IPS-11a (cell line): ENCODE measurements around the gene APOA5.
"Not testable (repeated sequence)": the region's sequence is repeated elsewhere in the genome, so short reads cannot be mapped to it uniquely, and the experiment has no call there.

Source experiments
- H3K4me3 ChIP-seq: one replicate; pipeline ENCODE4 v1.5.1; 2013; ENCODE audit warnings: low read depth, low read length, control low read depth

Gene APOA5, protein sequence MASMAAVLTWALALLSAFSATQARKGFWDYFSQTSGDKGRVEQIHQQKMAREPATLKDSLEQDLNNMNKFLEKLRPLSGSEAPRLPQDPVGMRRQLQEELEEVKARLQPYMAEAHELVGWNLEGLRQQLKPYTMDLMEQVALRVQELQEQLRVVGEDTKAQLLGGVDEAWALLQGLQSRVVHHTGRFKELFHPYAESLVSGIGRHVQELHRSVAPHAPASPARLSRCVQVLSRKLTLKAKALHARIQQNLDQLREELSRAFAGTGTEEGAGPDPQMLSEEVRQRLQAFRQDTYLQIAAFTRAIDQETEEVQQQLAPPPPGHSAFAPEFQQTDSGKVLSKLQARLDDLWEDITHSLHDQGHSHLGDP

DNA sequence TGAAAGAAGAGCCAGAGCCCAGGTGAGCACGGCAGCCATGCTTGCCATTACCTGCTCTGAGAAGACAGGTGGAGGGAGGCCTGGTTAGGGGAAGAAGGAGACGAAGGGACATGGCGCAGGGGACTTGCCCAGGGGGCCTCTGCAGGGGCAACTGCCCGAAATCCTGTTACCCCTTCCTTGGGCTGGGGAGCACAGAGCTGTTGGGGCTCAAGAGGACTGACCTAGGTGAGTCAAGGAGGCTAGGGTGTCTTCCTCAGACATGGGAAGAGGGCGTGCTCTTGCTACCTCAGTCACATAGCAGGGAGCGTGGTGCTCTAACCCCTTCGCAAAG is at the start of gene APOA5:
APOA5 (minus strand) TSS at position 67 of the 331 bp plus-strand sequence; CDS start at position 48, 19 bp downstream.
- H3K4me3 ChIP-seq = no peak within 1 kb of the TSS

DNA sequence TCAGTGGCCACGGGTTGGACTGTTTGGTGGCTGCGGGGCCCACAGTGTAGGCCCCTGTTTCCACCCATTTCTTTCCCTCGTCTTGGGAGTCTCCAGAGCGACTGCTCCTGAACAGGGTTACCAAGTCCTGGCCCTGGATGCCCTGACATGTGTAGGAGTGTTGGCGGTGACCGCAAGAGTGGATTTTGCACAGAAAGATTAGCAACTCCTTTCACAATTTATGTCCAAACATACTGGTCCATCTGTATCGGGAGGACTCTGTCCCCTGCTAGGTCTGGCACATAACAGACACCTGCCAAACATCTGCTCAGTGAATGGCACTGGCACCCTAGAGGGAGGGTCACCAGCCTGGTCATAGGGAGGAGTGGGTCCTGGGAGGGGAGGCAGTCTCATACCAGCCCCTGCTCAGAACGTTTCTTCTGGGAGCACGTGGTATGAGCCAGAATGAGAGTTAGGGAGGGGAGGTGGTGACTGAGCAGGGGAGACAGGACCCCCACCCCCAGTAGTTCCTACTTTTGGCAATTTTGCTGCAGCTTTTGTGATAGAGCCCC is 49.1 kb upstream of the APOA5 start:
- no peak overlapping the region for H3K4me3 ChIP-seq

DNA sequence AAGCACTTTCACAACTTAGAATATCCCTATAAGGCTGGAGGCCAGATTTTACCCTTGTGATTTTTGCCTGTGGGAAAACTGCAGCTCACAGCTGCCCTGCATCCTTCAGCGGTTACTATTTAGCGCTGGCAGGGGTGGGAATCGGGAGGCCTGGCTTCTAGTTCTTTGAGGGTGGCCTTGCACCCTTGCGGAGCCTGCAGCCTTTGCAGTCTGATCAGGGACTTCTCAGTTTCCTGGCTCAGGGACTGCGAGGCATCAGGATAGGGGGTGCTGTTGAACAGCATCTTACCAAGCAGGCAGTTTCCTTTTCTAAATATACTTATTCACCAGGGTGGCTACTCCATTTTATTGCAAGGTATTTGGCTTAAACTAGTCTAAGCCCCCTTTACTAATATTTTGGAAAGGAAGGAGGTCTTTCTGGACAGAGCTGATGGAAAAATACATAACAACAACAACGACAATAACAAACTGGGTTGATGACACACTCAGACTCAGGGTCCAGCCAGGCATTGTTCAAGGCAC is 48.6 kb upstream of the APOA5 start:
- H3K4me3 ChIP-seq = no peak overlapping the region

DNA sequence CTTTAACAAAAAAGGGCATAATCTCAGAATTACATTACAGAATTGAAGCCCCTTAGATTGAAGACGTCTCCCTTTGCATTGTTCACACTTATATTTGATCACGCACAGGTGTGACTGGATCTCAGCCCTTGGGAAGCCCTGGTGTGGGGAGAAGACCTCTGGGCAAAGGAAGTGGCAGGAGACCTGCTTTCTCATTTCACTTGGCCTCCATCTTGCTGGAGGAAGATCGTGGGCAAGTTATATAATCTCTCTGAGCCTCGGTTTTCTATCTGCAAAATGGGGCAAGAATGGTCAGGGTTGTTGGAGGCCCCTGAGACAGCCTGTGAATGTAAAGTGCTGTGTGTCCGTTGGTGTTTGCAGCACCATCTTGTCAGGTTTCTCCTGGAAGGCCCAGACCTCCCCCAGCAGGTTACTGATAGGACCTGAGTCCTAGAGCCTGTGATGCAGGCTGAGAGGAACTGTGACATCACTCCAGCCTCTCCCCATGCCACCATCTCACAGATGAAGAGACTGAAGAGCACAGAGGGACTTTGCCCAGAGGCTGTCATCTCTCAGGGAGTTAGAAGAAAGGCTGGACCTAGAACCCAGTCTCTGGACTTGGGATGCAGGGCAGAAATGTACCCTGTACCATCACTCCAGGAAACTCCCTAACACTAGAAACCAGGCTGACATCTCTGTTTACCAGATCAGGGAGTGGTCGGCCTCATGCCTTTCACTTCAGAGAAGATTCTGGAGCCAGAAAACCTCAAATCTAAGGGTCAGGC is 46.8 kb upstream of the APOA5 start:
- H3K4me3 ChIP-seq = no peak overlapping the region

DNA sequence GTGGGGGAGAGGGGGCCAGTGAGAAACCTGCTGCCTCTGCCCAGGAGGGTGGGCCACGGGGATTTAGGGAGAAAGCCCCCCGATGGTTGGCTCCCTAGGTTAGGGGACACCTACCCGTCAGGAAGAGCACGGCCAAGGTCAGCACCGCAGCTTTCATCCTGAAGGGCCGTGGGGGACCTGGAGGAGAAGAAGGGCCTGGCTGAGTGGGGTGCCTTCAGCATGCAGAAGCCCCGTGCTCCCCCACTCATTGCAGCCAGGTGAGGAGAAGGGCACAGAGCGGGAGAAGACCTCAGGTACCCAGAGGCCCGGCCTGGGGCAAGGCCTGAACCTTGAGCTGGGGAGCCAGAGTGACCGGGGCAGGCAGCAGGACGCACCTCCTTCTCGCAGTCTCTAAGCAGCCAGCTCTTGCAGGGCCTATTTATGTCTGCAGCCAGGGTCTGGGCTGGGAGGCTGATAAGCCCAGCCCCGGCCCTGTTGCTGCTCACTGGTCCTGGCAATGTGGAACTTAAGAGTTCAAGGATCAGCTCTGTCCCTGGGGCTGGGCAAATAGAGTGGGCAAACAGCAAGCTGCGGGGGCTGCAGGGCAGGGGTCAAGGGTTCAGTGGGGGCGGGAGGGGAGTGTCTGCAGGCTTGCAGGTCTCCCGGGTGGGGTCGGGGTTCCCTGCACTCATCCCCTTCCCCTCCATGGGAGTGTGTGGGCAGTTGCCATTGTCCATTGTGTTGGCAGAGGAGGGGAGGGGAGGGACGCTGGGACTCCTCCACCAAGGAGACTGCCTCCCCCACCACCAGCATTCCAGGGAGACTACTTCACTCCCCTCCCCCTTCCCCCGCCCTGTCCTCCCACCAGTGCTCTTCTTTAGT is 45.8 kb upstream of the APOA5 start, which contains the start of gene APOA1:
APOA1 (minus strand) TSS at position 392 of the 861 bp plus-strand sequence; CDS start at position 157, 235 bp downstream.
- H3K4me3 ChIP-seq = no peak within 1 kb of the TSS

DNA sequence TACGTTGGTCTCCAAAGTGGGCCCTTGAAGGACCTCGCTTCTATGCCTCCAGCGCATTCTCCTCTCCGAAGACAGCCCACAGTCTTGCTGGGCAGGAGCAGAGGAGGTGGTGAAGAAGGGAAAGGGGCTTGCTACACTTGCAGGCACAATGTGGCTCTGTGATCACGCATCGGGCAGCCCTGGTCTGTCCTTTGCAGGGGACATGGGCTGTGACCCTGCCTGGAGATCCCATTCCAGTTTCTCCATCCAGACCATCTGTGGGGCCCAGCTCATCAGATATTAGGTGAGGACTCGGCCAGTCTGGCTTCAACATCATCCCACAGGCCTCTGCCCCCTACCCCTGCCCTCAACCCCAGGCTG is 44.9 kb upstream of the APOA5 start:
- H3K4me3 ChIP-seq = no peak overlapping the region

DNA sequence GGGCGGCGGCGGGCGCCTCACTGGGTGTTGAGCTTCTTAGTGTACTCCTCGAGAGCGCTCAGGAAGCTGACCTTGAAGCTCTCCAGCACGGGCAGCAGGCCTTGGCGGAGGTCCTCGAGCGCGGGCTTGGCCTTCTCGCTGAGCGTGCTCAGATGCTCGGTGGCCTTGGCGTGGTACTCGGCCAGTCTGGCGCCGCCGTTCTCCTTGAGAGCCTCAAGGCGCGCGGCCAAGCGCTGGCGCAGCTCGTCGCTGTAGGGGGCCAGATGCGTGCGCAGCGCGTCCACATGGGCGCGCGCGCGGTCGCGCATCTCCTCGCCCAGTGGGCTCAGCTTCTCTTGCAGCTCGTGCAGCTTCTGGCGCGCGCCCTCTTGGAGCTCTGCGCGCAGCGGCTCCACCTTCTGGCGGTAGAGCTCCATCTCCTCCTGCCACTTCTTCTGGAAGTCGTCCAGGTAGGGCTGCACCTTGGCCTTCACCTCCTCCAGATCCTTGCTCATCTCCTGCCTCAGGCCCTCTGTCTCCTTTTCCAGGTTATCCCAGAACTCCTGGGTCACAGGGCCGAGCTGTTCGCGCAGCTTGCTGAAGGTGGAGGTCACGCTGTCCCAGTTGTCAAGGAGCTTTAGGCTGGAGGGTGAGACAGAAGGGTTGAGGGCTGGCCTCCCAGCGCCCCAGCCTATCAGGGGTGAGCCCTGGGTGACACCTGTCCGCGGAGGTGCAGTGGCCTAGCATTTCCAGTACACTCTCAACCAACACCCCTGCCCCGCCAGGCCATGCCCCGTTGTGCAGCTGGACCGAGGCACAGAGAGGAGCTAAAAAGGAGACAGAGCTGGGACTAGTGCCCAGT is 44.3 kb upstream of the APOA5 start:
- H3K4me3 ChIP-seq = peak overlapping the region; percentile 43

DNA sequence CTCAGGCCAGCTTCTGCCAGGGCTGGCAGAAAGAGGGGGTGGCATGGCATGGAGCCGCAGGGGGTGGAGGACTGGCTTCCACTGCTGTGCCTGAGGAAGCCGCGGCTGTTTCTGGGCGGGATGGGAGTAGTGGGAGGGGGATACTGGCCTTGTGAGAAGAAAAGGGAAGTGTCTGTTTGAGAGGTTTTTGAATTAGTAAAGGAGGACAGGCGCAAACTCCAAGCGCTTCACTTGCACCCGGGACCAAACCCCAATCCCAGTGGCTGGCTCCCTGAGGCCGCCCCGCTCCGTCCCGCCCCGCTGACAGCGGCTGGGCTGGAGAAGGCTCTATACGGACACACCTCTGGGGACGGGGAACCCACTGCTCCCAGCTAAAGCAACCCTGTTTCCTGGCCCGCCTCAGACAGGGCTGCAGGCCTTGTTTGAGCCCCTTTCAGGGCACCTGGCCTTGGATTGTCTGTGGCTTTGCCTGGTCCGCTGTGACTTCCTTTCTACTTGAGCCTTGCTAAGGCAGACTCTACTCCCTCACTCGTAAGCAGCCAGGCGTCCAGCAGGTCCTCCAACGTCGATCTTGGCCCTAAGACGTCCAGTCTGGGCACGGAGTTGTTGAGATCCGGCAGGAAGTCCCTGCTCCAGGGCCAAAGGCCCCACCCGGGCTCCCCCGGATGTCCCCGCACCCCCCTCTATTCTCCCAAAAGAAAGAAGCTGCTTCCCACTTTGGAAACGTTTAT is 43.5 kb upstream of the APOA5 start:
- peak overlapping the region; percentile 43 for H3K4me3 ChIP-seq

DNA sequence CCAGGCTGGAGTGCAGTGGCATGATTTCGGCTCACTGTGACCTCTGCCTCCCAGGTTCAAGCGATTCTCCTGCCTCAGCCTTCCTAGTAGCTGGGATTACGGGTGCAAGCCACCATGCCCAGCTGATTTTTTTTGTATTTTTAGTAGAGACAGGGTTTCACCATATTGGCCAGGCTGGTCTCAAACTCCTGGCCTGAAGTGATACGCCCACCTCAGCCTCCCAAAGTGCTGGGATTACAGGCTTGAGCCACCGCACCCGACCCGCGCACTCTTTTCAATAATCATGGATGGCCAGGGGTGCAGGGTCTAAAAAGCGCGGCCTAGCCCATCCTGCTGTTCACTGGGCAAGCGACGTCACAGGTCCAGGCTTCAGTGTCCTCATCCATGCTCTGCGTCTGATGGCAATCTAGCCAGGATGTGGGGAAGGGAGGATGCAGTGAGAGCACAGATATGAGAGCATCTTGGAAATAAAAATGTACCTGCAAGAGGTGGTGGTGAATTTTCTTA is 42.9 kb upstream of the APOA5 start:
- H3K4me3 ChIP-seq = not testable (repeated sequence)

DNA sequence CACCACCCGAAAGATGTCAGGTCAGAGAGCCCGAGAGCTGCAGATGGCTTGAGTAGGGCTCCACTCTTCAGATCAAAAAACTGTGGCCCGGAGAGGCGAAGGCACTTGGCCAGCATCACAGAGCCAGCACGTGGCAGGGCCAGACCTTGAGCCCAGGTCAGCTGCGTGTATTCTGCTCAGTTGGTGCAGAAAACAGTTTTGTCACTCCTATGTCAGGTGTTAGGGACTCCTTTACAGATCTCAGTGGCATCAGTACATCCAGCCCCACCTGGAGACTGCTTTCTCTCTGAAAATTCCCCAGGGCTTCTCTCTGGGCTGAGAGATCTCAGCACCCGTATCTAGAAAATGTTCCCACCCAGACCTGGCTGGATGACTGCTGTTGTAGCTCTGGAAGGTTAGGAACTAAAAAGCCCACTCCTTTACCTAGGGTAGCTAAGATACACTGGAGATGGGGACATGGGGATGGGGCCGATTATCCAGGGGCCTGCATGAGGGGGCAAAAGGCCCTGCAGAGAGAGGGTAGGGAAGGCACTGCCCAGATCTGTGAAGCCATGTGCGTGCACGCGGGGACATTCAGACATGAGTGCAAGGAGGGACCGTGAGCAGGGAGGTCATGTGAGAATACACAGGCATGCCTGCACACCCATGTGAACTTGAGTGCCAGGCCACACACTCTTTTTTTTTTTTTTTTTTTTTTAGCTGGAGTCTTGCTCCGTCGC is 42.3 kb upstream of the APOA5 start:
- no peak overlapping the region for H3K4me3 ChIP-seq

DNA sequence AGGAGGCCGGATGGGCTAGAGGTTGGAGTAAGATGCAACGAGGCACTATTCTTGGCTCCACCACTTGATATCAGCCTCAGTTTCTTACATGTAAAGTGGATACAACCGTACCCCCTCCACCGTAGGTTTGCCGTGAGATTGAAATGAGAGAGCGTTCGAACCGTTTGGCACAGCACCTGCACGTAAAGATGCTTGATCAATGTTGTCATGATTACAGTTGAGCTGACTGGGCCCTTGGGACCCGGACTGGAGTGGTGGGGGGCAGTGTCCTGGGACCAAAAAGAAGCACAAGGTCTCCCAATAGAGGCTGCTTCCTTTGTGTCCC is 41.8 kb upstream of the APOA5 start:
- no peak overlapping the region for H3K4me3 ChIP-seq

DNA sequence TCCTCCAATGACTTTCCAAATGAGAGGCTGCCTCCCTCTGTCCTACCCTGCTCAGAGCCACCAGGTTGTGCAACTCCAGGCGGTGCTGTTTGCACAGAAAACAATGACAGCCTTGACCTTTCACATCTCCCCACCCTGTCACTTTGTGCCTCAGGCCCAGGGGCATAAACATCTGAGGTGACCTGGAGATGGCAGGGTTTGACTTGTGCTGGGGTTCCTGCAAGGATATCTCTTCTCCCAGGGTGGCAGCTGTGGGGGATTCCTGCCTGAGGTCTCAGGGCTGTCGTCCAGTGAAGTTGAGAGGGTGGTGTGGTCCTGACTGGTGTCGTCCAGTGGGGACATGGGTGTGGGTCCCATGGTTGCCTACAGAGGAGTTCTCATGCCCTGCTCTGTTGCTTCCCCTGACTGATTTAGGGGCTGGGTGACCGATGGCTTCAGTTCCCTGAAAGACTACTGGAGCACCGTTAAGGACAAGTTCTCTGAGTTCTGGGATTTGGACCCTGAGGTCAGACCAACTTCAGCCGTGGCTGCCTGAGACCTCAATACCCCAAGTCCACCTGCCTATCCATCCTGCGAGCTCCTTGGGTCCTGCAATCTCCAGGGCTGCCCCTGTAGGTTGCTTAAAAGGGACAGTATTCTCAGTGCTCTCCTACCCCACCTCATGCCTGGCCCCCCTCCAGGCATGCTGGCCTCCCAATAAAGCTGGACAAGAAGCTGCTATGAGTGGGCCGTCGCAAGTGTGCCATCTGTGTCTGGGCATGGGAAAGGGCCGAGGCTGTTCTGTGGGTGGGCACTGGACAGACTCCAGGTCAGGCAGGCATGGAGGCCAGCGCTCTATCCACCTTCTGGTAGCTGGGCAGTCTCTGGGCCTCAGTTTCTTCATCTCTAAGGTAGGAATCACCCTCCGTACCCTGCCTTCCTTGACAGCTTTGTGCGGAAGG is 40.9 kb upstream of the APOA5 start:
- no peak overlapping the region for H3K4me3 ChIP-seq

DNA sequence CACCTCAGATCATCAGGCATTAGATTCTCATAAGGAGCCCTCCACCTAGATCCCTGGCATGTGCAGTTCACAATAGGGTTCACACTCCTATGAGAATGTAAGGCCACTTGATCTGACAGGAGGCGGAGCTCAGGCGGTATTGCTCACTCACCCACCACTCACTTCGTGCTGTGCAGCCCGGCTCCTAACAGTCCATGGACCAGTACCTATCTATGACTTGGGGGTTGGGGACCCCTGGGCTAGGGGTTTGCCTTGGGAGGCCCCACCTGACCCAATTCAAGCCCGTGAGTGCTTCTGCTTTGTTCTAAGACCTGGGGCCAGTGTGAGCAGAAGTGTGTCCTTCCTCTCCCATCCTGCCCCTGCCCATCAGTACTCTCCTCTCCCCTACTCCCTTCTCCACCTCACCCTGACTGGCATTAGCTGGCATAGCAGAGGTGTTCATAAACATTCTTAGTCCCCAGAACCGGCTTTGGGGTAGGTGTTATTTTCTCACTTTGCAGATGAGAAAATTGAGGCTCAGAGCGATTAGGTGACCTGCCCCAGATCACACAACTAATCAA is 40.2 kb upstream of the APOA5 start:
- no peak overlapping the region for H3K4me3 ChIP-seq

DNA sequence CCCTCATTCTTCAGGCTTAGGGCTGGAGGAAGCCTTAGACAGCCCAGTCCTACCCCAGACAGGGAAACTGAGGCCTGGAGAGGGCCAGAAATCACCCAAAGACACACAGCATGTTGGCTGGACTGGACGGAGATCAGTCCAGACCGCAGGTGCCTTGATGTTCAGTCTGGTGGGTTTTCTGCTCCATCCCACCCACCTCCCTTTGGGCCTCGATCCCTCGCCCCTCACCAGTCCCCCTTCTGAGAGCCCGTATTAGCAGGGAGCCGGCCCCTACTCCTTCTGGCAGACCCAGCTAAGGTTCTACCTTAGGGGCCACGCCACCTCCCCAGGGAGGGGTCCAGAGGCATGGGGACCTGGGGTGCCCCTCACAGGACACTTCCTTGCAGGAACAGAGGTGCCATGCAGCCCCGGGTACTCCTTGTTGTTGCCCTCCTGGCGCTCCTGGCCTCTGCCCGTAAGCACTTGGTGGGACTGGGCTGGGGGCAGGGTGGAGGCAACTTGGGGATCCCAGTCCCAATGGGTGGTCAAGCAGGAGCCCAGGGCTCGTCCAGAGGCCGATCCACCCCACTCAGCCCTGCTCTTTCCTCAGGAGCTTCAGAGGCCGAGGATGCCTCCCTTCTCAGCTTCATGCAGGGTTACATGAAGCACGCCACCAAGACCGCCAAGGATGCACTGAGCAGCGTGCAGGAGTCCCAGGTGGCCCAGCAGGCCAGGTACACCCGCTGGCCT is 38.7 kb upstream of the APOA5 start:
- no peak overlapping the region for H3K4me3 ChIP-seq

DNA sequence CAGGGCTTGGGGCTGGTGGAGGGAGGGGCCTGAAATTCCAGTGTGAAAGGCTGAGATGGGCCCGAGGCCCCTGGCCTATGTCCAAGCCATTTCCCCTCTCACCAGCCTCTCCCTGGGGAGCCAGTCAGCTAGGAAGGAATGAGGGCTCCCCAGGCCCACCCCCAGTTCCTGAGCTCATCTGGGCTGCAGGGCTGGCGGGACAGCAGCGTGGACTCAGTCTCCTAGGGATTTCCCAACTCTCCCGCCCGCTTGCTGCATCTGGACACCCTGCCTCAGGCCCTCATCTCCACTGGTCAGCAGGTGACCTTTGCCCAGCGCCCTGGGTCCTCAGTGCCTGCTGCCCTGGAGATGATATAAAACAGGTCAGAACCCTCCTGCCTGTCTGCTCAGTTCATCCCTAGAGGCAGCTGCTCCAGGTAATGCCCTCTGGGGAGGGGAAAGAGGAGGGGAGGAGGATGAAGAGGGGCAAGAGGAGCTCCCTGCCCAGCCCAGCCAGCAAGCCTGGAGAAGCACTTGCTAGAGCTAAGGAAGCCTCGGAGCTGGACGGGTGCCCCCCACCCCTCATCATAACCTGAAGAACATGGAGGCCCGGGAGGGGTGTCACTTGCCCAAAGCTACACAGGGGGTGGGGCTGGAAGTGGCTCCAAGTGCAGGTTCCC is 38.0 kb upstream of the APOA5 start, which contains the start of gene APOC3:
APOC3 (plus strand) TSS at position 383 of the 659 bp plus-strand sequence. CDS start 676 bp downstream, outside the sequence.
- H3K4me3 ChIP-seq = no peak within 1 kb of the TSS
